ENCODE data around the gene PSMB5.

- TF ChIP-seq RAD21 (IDR thresholded peaks at IDR 0.05) (no peak), CTCF (IDR thresholded peaks at IDR 0.05; ENCODE audit: low read depth, low read length, missing input control) (no peak), NR2F2 (IDR thresholded peaks at IDR 0.05) (no peak)
- TF ChIP-seq, protein P1, sequence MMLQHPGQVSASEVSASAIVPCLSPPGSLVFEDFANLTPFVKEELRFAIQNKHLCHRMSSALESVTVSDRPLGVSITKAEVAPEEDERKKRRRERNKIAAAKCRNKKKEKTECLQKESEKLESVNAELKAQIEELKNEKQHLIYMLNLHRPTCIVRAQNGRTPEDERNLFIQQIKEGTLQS (IDR thresholded peaks at IDR 0.05) = no peak
- TF ChIP-seq, protein P2, sequence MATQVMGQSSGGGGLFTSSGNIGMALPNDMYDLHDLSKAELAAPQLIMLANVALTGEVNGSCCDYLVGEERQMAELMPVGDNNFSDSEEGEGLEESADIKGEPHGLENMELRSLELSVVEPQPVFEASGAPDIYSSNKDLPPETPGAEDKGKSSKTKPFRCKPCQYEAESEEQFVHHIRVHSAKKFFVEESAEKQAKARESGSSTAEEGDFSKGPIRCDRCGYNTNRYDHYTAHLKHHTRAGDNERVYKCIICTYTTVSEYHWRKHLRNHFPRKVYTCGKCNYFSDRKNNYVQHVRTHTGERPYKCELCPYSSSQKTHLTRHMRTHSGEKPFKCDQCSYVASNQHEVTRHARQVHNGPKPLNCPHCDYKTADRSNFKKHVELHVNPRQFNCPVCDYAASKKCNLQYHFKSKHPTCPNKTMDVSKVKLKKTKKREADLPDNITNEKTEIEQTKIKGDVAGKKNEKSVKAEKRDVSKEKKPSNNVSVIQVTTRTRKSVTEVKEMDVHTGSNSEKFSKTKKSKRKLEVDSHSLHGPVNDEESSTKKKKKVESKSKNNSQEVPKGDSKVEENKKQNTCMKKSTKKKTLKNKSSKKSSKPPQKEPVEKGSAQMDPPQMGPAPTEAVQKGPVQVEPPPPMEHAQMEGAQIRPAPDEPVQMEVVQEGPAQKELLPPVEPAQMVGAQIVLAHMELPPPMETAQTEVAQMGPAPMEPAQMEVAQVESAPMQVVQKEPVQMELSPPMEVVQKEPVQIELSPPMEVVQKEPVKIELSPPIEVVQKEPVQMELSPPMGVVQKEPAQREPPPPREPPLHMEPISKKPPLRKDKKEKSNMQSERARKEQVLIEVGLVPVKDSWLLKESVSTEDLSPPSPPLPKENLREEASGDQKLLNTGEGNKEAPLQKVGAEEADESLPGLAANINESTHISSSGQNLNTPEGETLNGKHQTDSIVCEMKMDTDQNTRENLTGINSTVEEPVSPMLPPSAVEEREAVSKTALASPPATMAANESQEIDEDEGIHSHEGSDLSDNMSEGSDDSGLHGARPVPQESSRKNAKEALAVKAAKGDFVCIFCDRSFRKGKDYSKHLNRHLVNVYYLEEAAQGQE (IDR thresholded peaks at IDR 0.05) = no peak
Observed at GRCh38 chr14:23009939-23010726, 24.6 kb downstream of the PSMB5 start, which contains the start of gene C14orf93.
